Esophagus squamous epithelium (tissue), 5 donors: Measurements from ENCODE around the gene FLYWCH1. TPM values are rescaled to one million over a fixed set of nuclear protein-coding genes. Genes with fewer than 3 reads are reported as not detected.

Experiments
- DNase-seq: peaks from one replicate; lab custom pipeline; 2025; lab: John Stamatoyannopoulos, UW
- H3K27ac ChIP-seq, 4 donors: fragments of 200-600 bp; sonication (generic); one replicate each; pipeline ENCODE4 v1.5.1; 2016 to 2019; ENCODE audit warnings: mild to moderate bottlenecking in 1 of 4
- H3K27me3 ChIP-seq, 4 donors: fragments of 200-600 bp; sonication (generic); 1 replicate in 3 of 4; 2 replicates in 1 of 4; pipeline versions ENCODE4 v1.5.1 to v1.6.0; 2017 to 2021; ENCODE audit warnings: antibody characterized with exemption in 1 of 4
- H3K36me3 ChIP-seq, 3 donors: fragments of 200-600 bp; sonication (generic); one replicate each; pipeline ENCODE4 v1.5.1; 2016 to 2019
- H3K4me1 ChIP-seq, 3 donors: fragments of 200-600 bp; sonication (generic); one replicate each; pipeline ENCODE4 v1.5.1; 2017 to 2019
- H3K4me3 ChIP-seq, 4 donors: fragments of 200-600 bp; sonication (generic); 1 replicate in 3 of 4; 2 replicates in 1 of 4; pipeline ENCODE4 v1.5.1; 2016 to 2019; ENCODE audit warnings: mild to moderate bottlenecking in 2 of 4, moderate library complexity in 1 of 4
- H3K9me3 ChIP-seq, 3 donors: fragments of 200-600 bp; sonication (generic); one replicate each; pipeline ENCODE4 v1.5.1; 2016 to 2019
- CTCF ChIP-seq, 6 experiments: fragments of 450-650 bp in 4 of 6; fragments of 200-600 bp in 2 of 6; sonication (generic) in 2 of 6; IDR thresholded peaks; one replicate each; pipeline ENCODE4 v1.5.1; 2016 to 2019; ENCODE audit warnings: antibody characterized with exemption in 6 of 6, mild to moderate bottlenecking in 4 of 6, moderate library complexity in 4 of 6
- POLR2A ChIP-seq, 4 donors: fragments of 450-650 bp; IDR thresholded peaks; one replicate each; pipeline ENCODE4 v1.6.1; 2017; ENCODE audit warnings: antibody characterized with exemption in 4 of 4, mild to moderate bottlenecking in 4 of 4, moderate library complexity in 3 of 4
- WGBS, 2 donors: methylation state at CpG; one replicate each; pipeline ENCODE4 v1.1.5; 2018; 5-methylcytosine and 5-hydroxymethylcytosine counted together
- intact Hi-C: fragments of 100-400 bp; cut with DNase I; formaldehyde crosslinking; loops from one replicate; pipeline ENCODE4 v1.15.0; 2022
- total RNA-seq, 4 donors: library from RNA; depleted of rRNA; stranded (reverse); fragments of >200 nt; gene quantifications; one replicate each; pipeline ENCODE4 v1.1.0, GENCODE V29; 2016
- donor health status: DM: yes; HTN: yes; CAD: no.

FLYWCH1 gene
- total RNA-seq, 4 donors from 2014 or later: 25.4 to 52.1 (median 27.1) TPM

- TF ChIP-seq POLR2A (IDR thresholded peaks at IDR 0.05) (no peak), CTCF (IDR thresholded peaks at IDR 0.05) (no peak)
- WGBS, 2 donors: 53 to 63% methylated on average over 8 to 9 of the region's 31 CpGs
Observed at GRCh38 chr16:2953706-2954627, 42.2 kb downstream of the FLYWCH1 start.

GRCh38 chr16:2954656-2955381 lies 43.1 kb downstream of the FLYWCH1 start:
- no peak for TF ChIP-seq POLR2A (IDR thresholded peaks at IDR 0.05)
- TF ChIP-seq CTCF (IDR thresholded peaks at IDR 0.05): no peak
- intact Hi-C loops: no loop called here
- H3K27me3 ChIP-seq: peaks cover 0 to 62% (median 6%) of the 10 kb centered on the region in 4 donors
- peaks cover 0 to 37% (median 0%) of the 10 kb centered on the region in 3 donors for H3K4me1 ChIP-seq
- no peak for DNase-seq
- no peaks in the 10 kb centered on the region for H3K9me3 ChIP-seq
- 18 to 41% methylated on average over 5 to 12 of the region's 26 CpGs for WGBS, 2 donors
- peaks cover 0 to 4% (median 0%) of the 10 kb centered on the region in 3 donors for H3K36me3 ChIP-seq
- H3K27ac ChIP-seq: no peak overlapping the region
- H3K4me3 ChIP-seq: no peak overlapping the region

More at GRCh38 chr16:2953706-2954627, 42.2 kb downstream of the FLYWCH1 start:
- no peak for DNase-seq
- Histone ChIP-seq H3K4me1 (peaks cover 0 to 32% (median 0%) of the 10 kb centered on the region in 3 donors), H3K9me3 (no peaks in the 10 kb centered on the region), H3K27me3 (peaks cover 0 to 54% (median 6%) of the 10 kb centered on the region in 4 donors), H3K27ac (no peak overlapping the region), H3K36me3 (peaks cover 0 to 13% (median 4%) of the 10 kb centered on the region in 3 donors), H3K4me3 (no peak overlapping the region)
- intact Hi-C loops: no loop called here

- 53% methylated on average over 2 of the region's 10 CpGs; no CpG with 5 or more reads in 1 of the 2 donors for WGBS, 2 donors
- no peak overlapping the region for H3K27ac ChIP-seq
- H3K4me1 ChIP-seq: peaks cover 0 to 37% (median 0%) of the 10 kb centered on the region in 3 donors
- intact Hi-C loops: no loop called here
- TF ChIP-seq CTCF (IDR thresholded peaks at IDR 0.05): no peak
- no peak for TF ChIP-seq POLR2A (IDR thresholded peaks at IDR 0.05)
- H3K9me3 ChIP-seq: no peaks in the 10 kb centered on the region
- no peak for DNase-seq
- no peak overlapping the region for H3K4me3 ChIP-seq
- H3K36me3 ChIP-seq: no peaks in the 10 kb centered on the region
- H3K27me3 ChIP-seq: peaks cover 0 to 68% (median 6%) of the 10 kb centered on the region in 4 donors
Observed at GRCh38 chr16:2955438-2955778, 43.7 kb downstream of the FLYWCH1 start.

GRCh38 chr16:2955779-2956578 lies 44.2 kb downstream of the FLYWCH1 start:
- no peak overlapping the region for H3K27ac ChIP-seq
- no peaks in the 10 kb centered on the region for H3K36me3 ChIP-seq
- WGBS, 2 donors: 31% methylated on average over 7 of the region's 21 CpGs; no CpG with 5 or more reads in 1 of the 2 donors
- peaks cover 0 to 37% (median 0%) of the 10 kb centered on the region in 3 donors for H3K4me1 ChIP-seq
- H3K4me3 ChIP-seq: no peak overlapping the region
- H3K27me3 ChIP-seq: peaks cover 0 to 74% (median 6%) of the 10 kb centered on the region in 4 donors
- no peak for DNase-seq
- H3K9me3 ChIP-seq: no peaks in the 10 kb centered on the region
- intact Hi-C loops: no loop called here
- TF ChIP-seq CTCF (IDR thresholded peaks at IDR 0.05): no peak
